Measurements from ENCODE around the gene FMN1. TPM values are rescaled to one million over a fixed set of nuclear protein-coding genes. Genes with fewer than 3 reads are reported as not detected.
A peak's percentile ranks its signal among the peaks of the same experiment; 100 is the strongest.

Gene FMN1
- polyA plus RNA-seq, 2 of the 4 experiments (the other 2 are of a cell fraction), result 0.53 to 2.2 TPM

GRCh38 chr15:33119865-33120264 is 74.6 kb downstream of the FMN1 start:
- POLR2A ChIA-PET, result no interaction called here
- ATAC-seq (no peak), DNase-seq (ENCODE audit: low read depth in 1 of 2, low spot score in 1 of 2) (no peak), FAIRE-seq (peak; percentile 49)
- Histone ChIP-seq H3K4me3 (no peak overlapping the region), H3K27ac (no peak overlapping the region), H3K4me2 (no peak overlapping the region), H3K4me1 (no peaks in the 10 kb centered on the region), H3K9me3 (no peaks in the 10 kb centered on the region)
- CTCF ChIA-PET, result interaction anchor here (1.1 to 7.3 kb wide), 4 partner anchors 13 to 457 kb away, joined by 3 to 83 read pairs (median 4); no protein-coding TSS in a partner anchor
- TF ChIP-seq POLR2A (IDR thresholded peaks at IDR 0.05; ENCODE audit: low read length), result no peak
- no peak for TF ChIP-seq ZSCAN20 (CRISPR knock-in tag; IDR thresholded peaks at IDR 0.05)
- no peak for TF ChIP-seq MAX (IDR thresholded peaks at IDR 0.05)
- TF ChIP-seq GATA3 (IDR thresholded peaks at IDR 0.05; ENCODE audit: borderline replicate concordance), result no peak
- no peak for TF ChIP-seq NFE2L2 (conservative IDR thresholded peaks at IDR 0.05; ENCODE audit: low read length)
- no peak for TF ChIP-seq MYC (IDR thresholded peaks at IDR 0.05; ENCODE audit: borderline replicate concordance, low read length)
- TF ChIP-seq CBX8 (IDR thresholded peaks at IDR 0.05), result no peak
- no peak for TF ChIP-seq HOXB13 (CRISPR knock-in tag; IDR thresholded peaks at IDR 0.05; ENCODE audit: low read depth)
- TF ChIP-seq CEBPB (IDR thresholded peaks at IDR 0.05), result no peak
- no peak for TF ChIP-seq TFCP2L1 (CRISPR knock-in tag; IDR thresholded peaks at IDR 0.05)
- no peak for TF ChIP-seq E2F6 (IDR thresholded peaks at IDR 0.05; ENCODE audit: borderline replicate concordance, low read depth)
- no peak for TF ChIP-seq EHF (CRISPR knock-in tag; IDR thresholded peaks at IDR 0.05)
- TF ChIP-seq HOXA7 (CRISPR knock-in tag; IDR thresholded peaks at IDR 0.05), result no peak
- no peak for TF ChIP-seq FOSB (CRISPR knock-in tag; IDR thresholded peaks at IDR 0.05)
- TF ChIP-seq RARB (CRISPR knock-in tag; IDR thresholded peaks at IDR 0.05), result no peak
- no peak for TF ChIP-seq HDAC2 (IDR thresholded peaks at IDR 0.05)
- no peak for TF ChIP-seq USF2 (IDR thresholded peaks at IDR 0.05)
- TF ChIP-seq ZC3H11A (IDR thresholded peaks at IDR 0.05), result no peak
- 60% methylated on average over 4 of the region's 4 CpGs for WGBS (ENCODE audit: missing lambda C conversion rate)

GRCh38 chr15:33119273-33119672 is 75.2 kb downstream of the FMN1 start:
- POLR2A ChIA-PET, result no interaction called here
- FAIRE-seq, result no peak
- H3K27ac ChIP-seq, result no peak overlapping the region
- CTCF ChIA-PET, result interaction anchor here (1.1 to 7.3 kb wide), 4 partner anchors 14 to 457 kb away, joined by 3 to 83 read pairs (median 4); no protein-coding TSS in a partner anchor
- no peak for DNase-seq (ENCODE audit: low read depth in 1 of 2, low spot score in 1 of 2)
- no peak overlapping the region for H3K4me2 ChIP-seq
- H3K4me3 ChIP-seq, result no peak overlapping the region
- no peaks in the 10 kb centered on the region for H3K4me1 ChIP-seq
- ATAC-seq, result 0 out of 6 replicates have a peak, but pooled peaks of 1 of the 2 experiments have one; percentile 19
- WGBS (ENCODE audit: missing lambda C conversion rate), result 83% methylated on average over 6 of the region's 6 CpGs
- H3K9me3 ChIP-seq, result no peaks in the 10 kb centered on the region
- no peak for TF ChIP-seq RAD21 (conservative IDR thresholded peaks at IDR 0.05 in 1 of 2, IDR thresholded peaks at IDR 0.05 in 1 of 2)
- TF ChIP-seq EP300 (IDR thresholded peaks at IDR 0.05), result no peak
- TF ChIP-seq HES2 (IDR thresholded peaks at IDR 0.05), result no peak
- TF ChIP-seq BCL3 (IDR thresholded peaks at IDR 0.05), result no peak
- no peak for TF ChIP-seq ZNF302 (CRISPR knock-in tag; IDR thresholded peaks at IDR 0.05)
- TF ChIP-seq ELK1 (IDR thresholded peaks at IDR 0.05; ENCODE audit: low read depth, low read length), result no peak
- no peak for TF ChIP-seq RARB (CRISPR knock-in tag; IDR thresholded peaks at IDR 0.05)
- TF ChIP-seq ZC3H11A (IDR thresholded peaks at IDR 0.05), result no peak
- no peak for TF ChIP-seq HDAC2 (IDR thresholded peaks at IDR 0.05)
- no peak for TF ChIP-seq GATA3 (IDR thresholded peaks at IDR 0.05; ENCODE audit: borderline replicate concordance)
- TF ChIP-seq POLR2AphosphoS2 (conservative IDR thresholded peaks at IDR 0.05; ENCODE audit: low read length), result no peak
- TF ChIP-seq CHD2 (IDR thresholded peaks at IDR 0.05; ENCODE audit: low read length, partially characterized antibody), result no peak
- TF ChIP-seq MAX (IDR thresholded peaks at IDR 0.05), result no peak
- TF ChIP-seq TP53 (CRISPR knock-in tag; IDR thresholded peaks at IDR 0.05), result no peak
- no peak for TF ChIP-seq POLR2A (IDR thresholded peaks at IDR 0.05; ENCODE audit: low read length)
- no peak for TF ChIP-seq REST (IDR thresholded peaks at IDR 0.05)

Measured in A549 (cell line).